ENCODE data around the gene GALNT10. TPM values are rescaled to one million over a fixed set of nuclear protein-coding genes. Genes with fewer than 3 reads are reported as not detected.

The GALNT10 gene
- total RNA-seq, 1 donor from 2014 or later, result 11.5 TPM

GRCh38 chr5:154444556-154445421, 254.3 kb downstream of the GALNT10 start:
- H3K27ac ChIP-seq, result peak overlapping the region; percentile 73
- intact Hi-C loops (cut with DNase I), result no loop called here
- peak in 1 of 2 donors; percentile 11 for DNase-seq (ENCODE audit: extremely low spot score in 2 of 2)
- H3K4me3 ChIP-seq, result peak overlapping the region; percentile 65 to 67
- TF ChIP-seq POLR2AphosphoS5 (IDR thresholded peaks at IDR 0.05; ENCODE audit: insufficient read depth in 1 of 2, low read depth in 1 of 2), result no peak
- no peak for TF ChIP-seq POLR2A (IDR thresholded peaks at IDR 0.05)
- TF ChIP-seq CTCF (IDR thresholded peaks at IDR 0.05), result no peak
- peaks cover 0 to 13% of the 10 kb centered on the region in 2 donors for H3K36me3 ChIP-seq
- H3K27me3 ChIP-seq, result no peaks in the 10 kb centered on the region
- H3K4me1 ChIP-seq, result peaks cover 40% of the 10 kb centered on the region
- H3K9me3 ChIP-seq, result no peaks in the 10 kb centered on the region

- peaks cover 43% of the 10 kb centered on the region for H3K4me1 ChIP-seq
- peak within 1 kb of the TSS; percentile 73 for H3K27ac ChIP-seq
- intact Hi-C loops (cut with DNase I), result no loop called here
- no peaks in the 10 kb centered on the region for H3K27me3 ChIP-seq
- H3K9me3 ChIP-seq, result no peaks in the 10 kb centered on the region
- peak within 1 kb of the TSS; percentile 65 to 67 for H3K4me3 ChIP-seq
- peak in 1 of 2 donors; percentile 95 for DNase-seq (ENCODE audit: extremely low spot score in 2 of 2)
- H3K36me3 ChIP-seq, result peaks cover 0 to 15% of the 10 kb centered on the region in 2 donors
- peak in 1 of 2 donors; percentile 56 for TF ChIP-seq POLR2A (IDR thresholded peaks at IDR 0.05)
- TF ChIP-seq POLR2AphosphoS5 (IDR thresholded peaks at IDR 0.05; ENCODE audit: insufficient read depth in 1 of 2, low read depth in 1 of 2), result peak; percentile 90 to 93
- no peak for TF ChIP-seq CTCF (IDR thresholded peaks at IDR 0.05)
Measured at GRCh38 chr5:154445422-154446194, 255.1 kb downstream of the GALNT10 start, which contains the start of gene SAP30L. Gene SAP30L (plus strand): TSS chr5:154445997. CDS start chr5:154446605, 608 bp downstream.

- Histone ChIP-seq H3K36me3 (peaks cover 0 to 19% of the 10 kb centered on the region in 2 donors), H3K27ac (peak overlapping the region; percentile 71), H3K4me1 (peaks cover 44% of the 10 kb centered on the region), H3K9me3 (no peaks in the 10 kb centered on the region), H3K4me3 (peak overlapping the region; percentile 65 to 67), H3K27me3 (no peaks in the 10 kb centered on the region)
- intact Hi-C loops (cut with DNase I), result no loop called here
- no peak for DNase-seq (ENCODE audit: extremely low spot score in 2 of 2)
- TF ChIP-seq POLR2A (IDR thresholded peaks at IDR 0.05) (no peak), POLR2AphosphoS5 (IDR thresholded peaks at IDR 0.05; ENCODE audit: insufficient read depth in 1 of 2, low read depth in 1 of 2) (peak in 1 of 2 donors; percentile 51)
Measured at GRCh38 chr5:154446195-154447088, 255.9 kb downstream of the GALNT10 start.

GRCh38 chr5:154447089-154447725, 256.7 kb downstream of the GALNT10 start:
- Histone ChIP-seq H3K36me3 (peaks cover 0 to 22% of the 10 kb centered on the region in 2 donors), H3K27ac (peak overlapping the region; percentile 71), H3K4me1 (peaks cover 44% of the 10 kb centered on the region), H3K4me3 (peak overlapping the region; percentile 65 to 67), H3K9me3 (no peaks in the 10 kb centered on the region), H3K27me3 (no peaks in the 10 kb centered on the region)
- intact Hi-C loops (cut with DNase I), result no loop called here
- DNase-seq (ENCODE audit: extremely low spot score in 2 of 2), result peak in 1 of 2 donors; percentile 74
- TF ChIP-seq POLR2A (IDR thresholded peaks at IDR 0.05) (no peak), CTCF (IDR thresholded peaks at IDR 0.05) (no peak), POLR2AphosphoS5 (IDR thresholded peaks at IDR 0.05; ENCODE audit: insufficient read depth in 1 of 2, low read depth in 1 of 2) (no peak)
